Right renal pelvis (tissue), 4 donors: Measurements from ENCODE around the gene SH3D19. TPM values are rescaled to one million over a fixed set of nuclear protein-coding genes. Genes with fewer than 3 reads are reported as not detected.

Experiments used
- DNase-seq, 4 donors: peaks; one replicate each; pipeline ENCODE4 v3.0.0-alpha.2; 2013; ENCODE audit warnings: low read depth in 4 of 4, low spot score in 3 of 4, missing footprints in 1 of 4
- polyA plus RNA-seq, 4 donors: library from polyadenylated mRNA; unstranded; fragments of 120-200 nt; gene quantifications; one replicate each; pipeline ENCODE4 v1.2.1, GENCODE V29; 2013; ENCODE audit not compliant: insufficient read length in 4 of 4

Gene SH3D19
- polyA plus RNA-seq: 10 to 100 TPM; 27.5 to 32.9 (median 29.4) TPM

DNA sequence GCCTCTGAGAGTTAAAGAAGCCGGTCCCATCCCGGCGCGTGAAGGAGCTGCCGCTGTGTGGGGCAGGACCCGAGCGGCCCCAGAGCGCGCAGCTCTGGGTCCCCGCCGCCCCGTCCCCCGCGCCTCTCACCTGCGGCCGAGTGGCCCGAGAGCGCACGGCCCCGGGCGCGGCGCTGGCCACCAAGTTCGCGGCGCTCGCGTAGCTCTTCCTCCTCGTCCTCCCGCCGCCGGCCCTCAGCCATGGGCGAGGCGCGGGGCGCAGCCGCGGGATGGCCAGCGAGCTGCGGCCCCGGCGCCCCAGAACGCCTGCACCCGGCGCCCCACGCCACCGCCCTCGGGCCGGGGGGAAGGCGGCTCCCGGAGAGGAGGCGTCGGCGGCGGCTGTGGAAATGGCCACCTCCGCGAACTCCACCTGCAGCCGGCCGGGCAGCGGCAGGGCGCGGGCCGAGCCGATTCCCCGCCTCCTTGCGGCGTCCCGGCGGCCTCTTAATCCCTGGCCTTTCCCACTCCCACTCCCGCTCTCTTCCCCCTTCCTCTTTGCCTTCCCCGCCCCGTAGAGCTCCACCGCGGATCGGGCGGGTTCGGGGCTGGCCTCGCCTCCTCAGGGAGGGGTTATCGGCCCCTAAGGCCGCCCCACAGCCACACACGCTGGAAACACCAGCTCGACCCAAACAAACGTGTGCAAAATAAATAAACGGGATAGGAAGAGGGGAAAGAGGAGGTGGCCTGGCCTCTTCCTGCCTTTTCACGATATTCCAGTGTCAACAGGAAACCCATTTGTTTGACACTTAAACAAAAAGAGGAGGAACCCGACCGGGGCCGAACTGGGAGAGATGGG, at the start of gene SH3D19:
SH3D19 (minus strand) TSS at position 495 of the 838 bp plus-strand sequence; CDS start at position 242, 253 bp downstream.
- DNase-seq: peak; percentile 32 to 53 (median 44)

GRCh38 chr4:151362404-151363164, 37.2 kb upstream of the SH3D19 start:
- DNase-seq: peak; percentile 56 to 67 (median 62)

DNA sequence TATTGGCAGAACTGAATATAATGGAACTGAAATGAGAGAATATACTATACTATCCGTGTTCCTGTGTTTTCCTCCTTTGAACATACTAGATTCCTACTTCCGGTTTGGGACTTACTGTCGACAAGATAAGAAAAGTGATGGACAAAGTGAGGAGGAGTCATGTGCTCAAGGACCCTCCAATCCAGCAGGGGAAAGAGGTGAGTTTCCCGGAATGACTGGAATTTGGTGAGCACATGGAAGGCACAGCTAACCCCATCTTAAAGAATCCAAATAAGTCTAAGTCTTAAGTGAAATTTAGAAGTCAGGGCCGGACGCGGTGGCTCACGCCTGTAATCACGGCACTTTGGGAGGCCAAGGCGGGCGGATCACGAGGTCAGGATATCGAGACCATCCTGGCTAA, 36.6 kb upstream of the SH3D19 start:
- no peak for DNase-seq

DNA sequence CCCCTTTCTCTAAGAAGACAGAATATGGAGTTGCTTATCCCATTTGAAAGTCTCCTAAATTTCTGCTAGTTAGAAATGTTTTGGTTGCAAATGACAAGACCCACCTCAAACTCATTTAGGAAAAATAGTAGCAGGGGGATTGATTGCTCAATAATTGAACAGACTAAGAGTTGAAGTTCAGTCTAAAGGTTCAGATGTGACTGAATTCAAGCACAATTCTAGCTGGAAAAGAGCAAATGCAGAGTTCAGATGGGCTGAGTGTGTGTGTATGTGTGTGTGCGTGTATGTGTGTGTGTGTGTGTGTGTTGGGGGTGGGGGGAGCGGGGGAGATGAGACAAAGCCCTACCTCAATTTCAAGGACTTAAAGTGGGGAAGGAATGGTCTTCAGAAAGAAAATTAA, 35.7 kb upstream of the SH3D19 start:
- no peak for DNase-seq

DNA sequence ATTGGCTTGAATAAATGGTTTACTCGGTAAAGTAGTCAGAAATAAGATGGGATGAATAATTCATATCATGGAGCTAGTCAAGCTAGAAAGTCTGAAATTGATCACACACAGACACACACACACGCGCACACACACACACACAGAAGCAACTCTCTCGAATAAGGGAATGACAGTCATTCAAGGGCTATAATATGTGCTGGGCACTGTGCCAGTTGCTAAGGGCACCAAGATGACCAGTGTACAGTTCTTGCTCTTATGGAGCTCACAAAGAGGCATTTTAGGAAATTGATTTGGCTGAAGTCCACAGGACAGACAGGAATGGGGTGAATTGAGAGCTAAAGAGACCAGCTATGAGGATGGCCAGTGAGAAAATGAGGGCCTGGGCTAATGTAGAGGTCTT, 34.2 kb upstream of the SH3D19 start:
- no peak for DNase-seq

GRCh38 chr4:151358266-151358665, 32.9 kb upstream of the SH3D19 start:
- DNase-seq: no peak

GRCh38 chr4:151356510-151356909, 31.1 kb upstream of the SH3D19 start:
- no peak for DNase-seq

DNA sequence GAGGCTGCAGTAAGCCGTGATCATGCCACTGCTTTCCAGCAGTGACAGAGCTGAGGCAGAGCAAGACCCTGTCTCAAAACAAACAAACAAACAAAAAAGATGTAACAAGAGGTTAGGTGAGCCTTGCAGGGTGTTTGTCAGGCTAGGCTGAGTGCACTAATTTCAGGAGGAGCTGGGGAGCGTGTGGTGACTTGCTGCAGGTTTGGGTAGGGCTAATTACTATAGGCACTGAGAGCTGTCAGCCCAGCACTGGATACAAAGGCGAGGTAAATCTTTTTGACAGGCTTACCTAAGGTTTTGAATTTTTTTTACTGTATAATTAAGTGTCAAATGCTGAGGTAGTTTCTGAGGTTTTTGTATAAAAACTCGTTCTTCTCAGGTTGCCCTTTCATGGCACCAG, 29.8 kb upstream of the SH3D19 start:
- no peak for DNase-seq

DNA sequence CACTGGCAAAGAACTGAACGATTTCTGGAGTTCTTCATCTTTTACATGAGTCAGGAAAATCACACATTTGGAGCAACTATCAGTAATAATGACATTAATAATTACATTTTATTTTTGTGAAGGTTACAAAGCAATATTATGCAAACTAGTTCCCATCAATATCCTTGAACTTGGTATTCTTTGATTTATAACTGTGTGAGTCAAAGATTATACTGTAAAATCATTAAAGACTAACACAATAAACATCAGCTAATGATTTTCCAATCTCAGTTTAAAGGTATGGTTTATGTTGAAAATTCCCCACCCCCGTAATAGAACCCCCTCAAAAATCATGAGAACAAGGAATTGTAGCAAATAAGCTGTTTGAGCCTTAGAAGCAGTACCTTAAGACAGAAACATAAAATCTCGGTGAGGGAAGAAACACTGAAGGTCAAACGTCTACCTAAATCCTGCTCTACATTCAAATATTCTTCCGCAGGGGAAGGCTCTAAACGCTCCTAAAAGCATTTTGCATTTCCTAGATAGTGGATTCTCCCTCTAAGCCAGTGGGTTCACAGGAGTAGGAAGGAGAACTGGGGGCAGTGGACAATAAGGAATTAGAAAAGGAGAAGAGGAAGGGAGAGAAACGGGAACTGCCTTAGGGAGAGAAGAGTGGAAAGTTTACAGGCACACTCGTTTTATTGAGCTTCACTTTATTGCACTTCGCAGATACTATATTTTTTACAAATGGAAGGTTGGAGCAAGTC, 22.3 kb upstream of the SH3D19 start:
- no peak for DNase-seq

DNA sequence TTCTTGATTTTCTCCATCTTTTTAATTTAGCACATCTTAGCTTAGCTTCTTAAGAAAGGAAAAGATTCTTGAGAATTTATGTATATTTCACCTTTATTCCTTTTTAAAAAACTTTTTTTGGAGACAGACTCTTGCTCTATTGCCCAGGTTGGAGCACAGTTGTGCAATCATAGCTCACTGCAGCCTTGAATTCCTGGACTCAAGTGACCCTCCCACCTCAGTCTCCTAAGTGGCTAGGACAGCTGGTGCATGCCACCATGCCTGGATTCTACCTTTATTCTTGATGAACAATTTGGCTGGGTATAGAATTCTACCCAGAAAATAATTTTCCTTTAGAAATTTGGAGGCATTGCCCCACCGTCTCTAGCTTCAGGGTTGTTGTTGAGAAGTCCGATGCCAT, 19.5 kb upstream of the SH3D19 start:
- no peak for DNase-seq

- DNase-seq: no peak
These were observed 15.5 kb upstream of the SH3D19 start for GRCh38 chr4:151340751-151341385.

GRCh38 chr4:151339467-151339866, 14.1 kb upstream of the SH3D19 start:
- DNase-seq: no peak

DNA sequence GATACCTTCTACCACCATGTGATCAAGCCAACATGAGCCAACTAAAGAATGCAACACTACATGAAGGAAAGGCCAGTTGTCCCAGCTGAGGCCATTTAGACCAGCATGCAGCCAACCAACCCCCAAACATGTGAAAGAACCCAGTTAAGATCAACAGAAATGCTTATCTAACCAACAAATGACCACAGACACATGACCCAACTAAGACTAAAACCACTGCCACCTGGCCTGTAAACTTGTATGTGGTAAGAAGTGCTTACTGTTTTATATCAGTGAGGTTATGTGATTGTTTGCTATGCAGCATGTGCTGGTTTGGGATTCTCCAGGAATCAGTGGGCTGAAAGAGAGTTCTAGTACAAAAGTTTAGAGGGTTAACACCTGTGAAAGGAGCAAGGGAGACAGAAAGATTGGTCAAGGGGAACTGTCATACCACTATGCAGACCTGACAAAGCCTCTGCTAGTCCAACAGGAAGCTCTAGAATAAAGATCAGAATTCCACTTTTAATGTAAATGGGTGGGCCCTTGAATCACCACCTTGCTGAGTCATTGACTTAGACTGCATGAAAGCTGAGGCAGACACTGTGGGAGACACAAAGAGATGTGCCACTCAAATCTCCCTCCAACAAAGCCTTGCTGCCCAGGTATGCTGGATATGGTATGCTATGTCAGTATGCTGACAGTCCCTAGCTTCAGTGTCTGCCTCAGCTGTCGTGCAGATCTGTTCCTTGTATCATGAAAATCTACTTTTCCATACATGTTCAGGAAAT, 6.1 kb upstream of the SH3D19 start:
- no peak for DNase-seq

DNA sequence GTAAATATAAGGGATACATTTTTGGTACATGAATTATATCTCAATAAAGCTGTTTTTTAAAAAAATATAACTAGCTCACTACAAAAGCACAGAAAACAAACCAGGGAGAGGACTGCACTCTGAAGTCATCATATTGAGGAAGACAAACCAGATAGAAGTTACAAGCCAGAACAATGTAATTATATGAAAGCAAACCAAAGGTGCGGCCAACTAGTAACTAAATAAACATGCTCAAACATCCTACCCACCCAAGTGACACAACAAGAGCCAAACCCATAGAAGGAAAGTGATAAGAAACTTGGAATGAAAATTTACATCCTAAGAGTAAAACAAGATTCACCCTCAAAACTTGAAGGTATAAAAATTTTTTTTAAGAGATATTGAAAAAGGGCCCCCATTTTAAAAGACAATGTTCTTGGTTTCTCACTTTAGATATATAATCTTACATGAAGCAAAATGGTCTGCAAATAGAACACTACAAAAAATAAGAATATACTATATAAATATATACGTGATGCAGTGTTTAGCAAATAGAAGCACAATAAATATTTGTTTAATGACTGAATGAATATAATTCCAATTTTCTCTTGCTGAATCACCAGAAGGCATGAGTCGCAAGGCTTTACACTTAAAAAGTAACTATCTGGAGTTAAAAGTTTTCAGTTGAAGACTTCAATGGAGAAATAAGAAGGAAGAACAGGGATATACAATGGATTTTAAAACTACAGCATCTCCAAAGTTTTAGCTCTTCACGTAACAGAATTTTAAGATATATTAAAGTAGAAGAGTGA, 4.0 kb upstream of the SH3D19 start:
- DNase-seq: no peak

- DNase-seq: no peak
These were observed 493 bp upstream of the SH3D19 start for GRCh38 chr4:151325949-151326246.

- peak in 3 of 4 donors; percentile 30 to 55 (median 50) for DNase-seq
These were observed 674 bp downstream of the SH3D19 start for GRCh38 chr4:151324752-151325110.

GRCh38 chr4:151324124-151324751, 1.2 kb downstream of the SH3D19 start:
- peak in 2 of 4 donors; percentile 20 to 34 for DNase-seq

- no peak for DNase-seq
These were observed 1.7 kb downstream of the SH3D19 start for GRCh38 chr4:151323667-151324066.

DNA sequence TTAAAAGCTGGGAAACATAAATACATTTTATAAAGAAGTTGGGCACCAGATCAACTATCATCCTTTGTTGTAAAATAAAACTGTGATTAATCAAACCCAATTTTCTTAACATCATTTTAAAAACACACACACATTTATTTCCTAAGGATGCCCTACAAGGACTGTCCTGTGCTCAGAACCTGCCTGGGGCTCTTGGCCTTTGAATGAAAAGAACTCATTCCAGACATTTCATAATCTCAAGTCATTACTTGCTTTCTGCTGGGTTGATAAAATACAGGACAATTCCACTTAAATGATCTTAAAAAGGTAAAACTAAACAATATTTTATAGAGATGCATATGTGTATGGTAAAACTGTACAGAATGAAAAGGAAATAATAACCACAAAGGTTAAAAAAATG, 2.8 kb downstream of the SH3D19 start:
- no peak for DNase-seq
